Right lobe of liver (tissue), 4 donors: ENCODE measurements around the gene SNED1.

Experiments used
- CTCF ChIP-seq, 4 donors: fragments of 200-600 bp in 3 of 4; fragments of 450-650 bp in 1 of 4; IDR thresholded peaks; one replicate each; pipeline versions ENCODE4 v1.5.1 to v1.8.0; 2016 to 2022; ENCODE audit warnings: antibody characterized with exemption in 4 of 4, mild to moderate bottlenecking in 2 of 4
- POLR2A ChIP-seq: fragments of 450-650 bp; IDR thresholded peaks from one replicate; pipeline ENCODE4 v1.6.1; 2017; ENCODE audit warnings: antibody characterized with exemption, mild to moderate bottlenecking
- donor health status: DM: no; HTN: no; CAD: no.
- donor health status: DM: no; HTN: no; CAD: no.
- donor health status: DM: no; HTN: yes; CAD: no.

DNA sequence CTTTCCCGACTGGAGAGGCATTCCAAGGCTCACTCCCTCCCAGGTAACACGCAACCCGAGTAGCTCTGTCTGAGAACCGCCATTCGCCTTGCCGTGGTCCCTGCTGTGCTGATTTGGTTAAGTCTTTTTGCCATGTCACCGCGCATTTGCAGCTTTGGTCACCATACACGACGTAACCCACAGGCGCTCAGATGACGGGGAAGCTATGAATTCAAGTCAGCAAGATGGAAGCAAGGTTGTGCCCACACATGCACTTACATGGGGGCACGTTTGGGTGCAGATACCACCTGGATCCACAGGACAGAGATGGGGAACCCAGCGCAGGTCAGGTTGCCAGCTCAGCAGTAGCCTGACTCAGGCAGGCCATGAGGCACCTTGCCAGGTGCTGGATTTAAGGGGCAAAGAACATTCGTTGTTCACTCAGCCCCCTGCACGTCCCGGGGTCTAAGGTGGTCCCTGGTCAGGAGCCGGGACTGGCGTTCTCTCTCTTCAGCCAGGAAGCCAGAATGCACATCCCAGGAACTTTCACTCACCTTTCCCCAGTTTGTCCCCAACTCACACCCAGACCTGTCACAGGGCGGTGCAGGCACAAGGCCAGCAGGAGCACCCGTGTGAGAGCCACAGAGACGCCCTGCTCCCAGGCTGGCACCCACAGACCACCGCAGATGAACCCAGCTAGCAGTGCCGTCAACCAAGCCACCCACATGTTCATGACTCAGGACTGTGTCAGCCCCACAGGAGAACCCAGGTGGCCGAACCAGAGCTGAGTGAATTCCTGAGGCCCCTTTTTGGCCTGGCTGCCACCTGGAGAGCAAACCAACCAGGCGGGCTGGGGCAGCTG is 19.9 kb downstream of the SNED1 start:
- TF ChIP-seq CTCF (IDR thresholded peaks at IDR 0.05) (no peak), POLR2A (no peak)
